Kidney epithelial cell (primary cell): ENCODE results near the gene ASAP2. TPM values are rescaled to one million over a fixed set of nuclear protein-coding genes. Genes with fewer than 3 reads are reported as not detected.

ENCODE experiments used
- DNase-seq: peaks from one replicate; pipeline ENCODE4 v3.0.0-alpha.2; 2010; ENCODE audit warnings: low read depth
- H3K27me3 ChIP-seq: 2 replicates; pipeline ENCODE4 v1.6.0; 2011; ENCODE audit warnings: low read length; ENCODE audit not compliant: control insufficient read depth, insufficient read depth
- H3K36me3 ChIP-seq: 2 replicates; pipeline ENCODE4 v1.5.1; 2011; ENCODE audit warnings: low read length; ENCODE audit not compliant: control insufficient read depth, insufficient read depth
- H3K4me3 ChIP-seq: 2 replicates; pipeline ENCODE4 v1.5.1; 2011; ENCODE audit warnings: low read depth, mild to moderate bottlenecking, control low read depth, low read length
- CTCF ChIP-seq: IDR thresholded peaks from 2 replicates; pipeline ENCODE4 v1.5.1; 2011; ENCODE audit warnings: mild to moderate bottlenecking, moderate library complexity, low read length, control low read depth, inconsistent platforms; ENCODE audit not compliant: insufficient read depth, poor library complexity, severe bottlenecking
- total RNA-seq: library from RNA; depleted of rRNA; stranded (reverse); fragments of >200 nt; gene quantifications from 2 replicates; pipeline ENCODE4 v1.2.3, GENCODE V29; 2015

Gene ASAP2
- total RNA-seq, 1 donor from 2014 or later, result 42.2 TPM

- TF ChIP-seq CTCF, result no peak
- H3K36me3 ChIP-seq, result no peaks in the 10 kb centered on the region
- no peaks in the 10 kb centered on the region for H3K27me3 ChIP-seq
- DNase-seq, result no peak
- no peak overlapping the region for H3K4me3 ChIP-seq
Measured at GRCh38 chr2:9247177-9247576, 40.6 kb downstream of the ASAP2 start.

GRCh38 chr2:9247786-9248185, 41.2 kb downstream of the ASAP2 start:
- DNase-seq, result no peak
- Histone ChIP-seq H3K4me3 (no peak overlapping the region), H3K27me3 (no peaks in the 10 kb centered on the region), H3K36me3 (no peaks in the 10 kb centered on the region)
- TF ChIP-seq CTCF, result no peak

GRCh38 chr2:9248363-9248762, 41.8 kb downstream of the ASAP2 start:
- no peak for TF ChIP-seq CTCF
- DNase-seq, result no peak

DNA sequence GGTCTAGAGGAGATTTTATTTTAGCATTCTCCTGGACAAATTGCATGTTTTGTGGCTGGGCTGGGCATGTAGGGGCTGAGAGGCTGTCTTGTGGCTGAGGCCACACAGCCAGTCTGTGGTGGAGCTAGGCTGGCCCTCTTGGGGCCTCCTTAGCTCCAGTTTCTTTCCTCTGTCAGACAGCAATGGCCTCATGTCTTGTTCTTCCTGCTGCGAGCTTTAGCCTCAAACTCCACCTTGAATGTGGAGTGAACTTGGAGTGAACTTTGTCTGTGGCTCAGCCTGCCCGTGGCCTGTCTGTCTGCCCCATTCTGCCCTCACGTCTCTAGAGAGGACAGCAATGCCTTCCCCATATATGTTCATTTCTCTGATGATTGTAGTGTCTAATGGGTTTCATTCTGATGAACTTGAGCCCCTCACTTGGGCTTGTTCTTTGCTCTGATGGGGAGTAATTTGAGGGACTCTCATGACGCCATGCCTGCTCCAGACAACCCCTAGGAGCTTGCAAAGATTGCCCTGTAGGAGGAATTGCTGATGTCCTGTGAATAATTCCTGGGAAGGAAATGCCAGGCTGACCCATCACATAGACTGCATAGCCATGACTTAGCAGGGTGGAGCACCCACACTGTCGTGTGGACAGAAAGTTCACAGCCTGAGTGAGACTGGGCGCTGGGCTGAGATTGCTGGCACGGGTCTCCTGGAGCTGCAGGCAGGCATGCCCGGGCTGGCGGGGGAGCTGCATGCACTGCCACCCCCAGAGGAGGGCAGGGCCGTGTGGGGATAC, 42.6 kb downstream of the ASAP2 start:
- no peak overlapping the region for H3K4me3 ChIP-seq
- no peak for TF ChIP-seq CTCF
- no peaks in the 10 kb centered on the region for H3K27me3 ChIP-seq
- DNase-seq, result no peak
- H3K36me3 ChIP-seq, result no peaks in the 10 kb centered on the region

More at GRCh38 chr2:9248363-9248762, 41.8 kb downstream of the ASAP2 start:
- H3K27me3 ChIP-seq, result no peaks in the 10 kb centered on the region
- no peak overlapping the region for H3K4me3 ChIP-seq
- no peaks in the 10 kb centered on the region for H3K36me3 ChIP-seq

DNA sequence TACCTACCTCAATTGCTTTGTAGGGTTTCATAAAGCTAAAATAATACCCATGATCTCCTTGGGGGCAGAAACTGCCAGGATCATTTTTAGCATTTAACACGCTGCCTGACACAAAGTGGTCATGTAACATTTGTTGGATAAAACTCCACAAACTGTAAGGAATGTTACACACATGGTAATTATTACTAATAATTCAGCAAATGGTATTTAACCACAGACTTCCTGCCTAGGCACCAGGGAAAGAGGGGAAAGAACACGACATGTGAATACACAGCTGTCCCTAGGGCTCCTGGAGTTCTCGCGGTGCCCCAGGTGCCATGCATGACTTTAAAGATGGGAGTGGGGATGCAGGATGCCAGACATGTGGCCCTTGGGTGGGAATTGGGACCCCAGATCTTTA, 43.5 kb downstream of the ASAP2 start:
- Histone ChIP-seq H3K4me3 (no peak overlapping the region), H3K27me3 (no peaks in the 10 kb centered on the region), H3K36me3 (no peaks in the 10 kb centered on the region)
- no peak for TF ChIP-seq CTCF
- DNase-seq, result no peak
